ENCODE results near the gene ATP5F1C. TPM values are rescaled to one million over a fixed set of nuclear protein-coding genes. Genes with fewer than 3 reads are reported as not detected.

ATP5F1C gene
- total RNA-seq, 2 experiments from 2014 or later = 281 to 295 TPM

Other genes starting within 250 kb of the ATP5F1C start
- gene ITIH5, start 121.2 kb upstream of the ATP5F1C start, total RNA-seq = not detected
- not detected for gene ITIH2, start 84.9 kb upstream of the ATP5F1C start, total RNA-seq
- 10 to 100 TPM; 10.9 to 11.5 TPM for gene KIN, start 184 bp upstream of the ATP5F1C start, total RNA-seq
- gene TAF3, start 30.3 kb downstream of the ATP5F1C start, total RNA-seq = 10 to 100 TPM; 12.2 to 12.3 TPM